WTC11 (cell line): ENCODE results near the gene TNXB. TPM values are rescaled to one million over a fixed set of nuclear protein-coding genes. Genes with fewer than 3 reads are reported as not detected.

Source experiments
- ATAC-seq: fragments of 200-7000 bp; cut with Tn5 transposase; 2 replicates; pipeline ENCODE4 v1.10.0; 2021; ENCODE audit warnings: mild to moderate bottlenecking, moderate library complexity
- CTCF ChIA-PET: fragments of 300-600 bp; sonication (Branson Sonifier 250); formaldehyde crosslinking; loops from one replicate; lab custom pipeline; 2021; ENCODE audit warnings: antibody characterized with exemption; lab: Charles Lee
- POLR2A ChIA-PET: fragments of 350-600 bp; sonication (Branson Sonifier 250); formaldehyde crosslinking; loops from one replicate; lab custom pipeline; 2021; ENCODE audit warnings: antibody characterized with exemption; lab: Charles Lee
- DNase-seq: peaks from one replicate; pipeline ENCODE4 v3.0.0; 2021; ENCODE audit warnings: low spot score
- H3K27ac Mint-ChIP-seq: 2 replicates; pipeline ENCODE4 v1.8.0; 2021; ENCODE audit warnings: mixed read lengths
- H3K27me3 Mint-ChIP-seq: 2 replicates; pipeline ENCODE4 v1.8.0; 2021; ENCODE audit warnings: low read depth, mild to moderate bottlenecking, moderate library complexity, mixed read lengths
- H3K36me3 Mint-ChIP-seq: 2 replicates; pipeline ENCODE4 v1.8.0; 2021; ENCODE audit warnings: mixed read lengths
- H3K4me1 Mint-ChIP-seq: 2 replicates; pipeline ENCODE4 v1.8.0; 2022; ENCODE audit warnings: mixed read lengths
- H3K4me3 Mint-ChIP-seq: 2 replicates; pipeline ENCODE4 v1.8.0; 2021; ENCODE audit warnings: mild to moderate bottlenecking, moderate library complexity, mixed read lengths
- H3K9me3 Mint-ChIP-seq: 2 replicates; pipeline ENCODE4 v1.8.0; 2021; ENCODE audit warnings: mixed read lengths
- CREB1 ChIP-seq: sonication (generic); formaldehyde crosslinking; IDR thresholded peaks from 2 replicates; pipeline ENCODE4 v1.8.0; 2023; ENCODE audit warnings: mild to moderate bottlenecking, missing genetic modification reagents
- ELF4 ChIP-seq: sonication (generic); formaldehyde crosslinking; IDR thresholded peaks from 2 replicates; pipeline ENCODE4 v1.8.1; 2022; ENCODE audit warnings: low read depth, mild to moderate bottlenecking, moderate library complexity, missing genetic modification reagents
- ESRRA ChIP-seq: sonication (generic); formaldehyde crosslinking; IDR thresholded peaks from 2 replicates; pipeline ENCODE4 v1.8.1; 2022; ENCODE audit warnings: mild to moderate bottlenecking, missing genetic modification reagents, borderline replicate concordance
- FOXK1 ChIP-seq: sonication (generic); formaldehyde crosslinking; IDR thresholded peaks from 2 replicates; pipeline ENCODE4 v1.8.0; 2022; ENCODE audit warnings: mild to moderate bottlenecking, moderate library complexity, missing genetic modification reagents
- FOXP4 ChIP-seq: sonication (generic); formaldehyde crosslinking; IDR thresholded peaks from 2 replicates; pipeline ENCODE4 v1.8.0; 2022; ENCODE audit warnings: mild to moderate bottlenecking, missing genetic modification reagents
- GABPB1 ChIP-seq: sonication (generic); formaldehyde crosslinking; IDR thresholded peaks from 2 replicates; pipeline ENCODE4 v1.8.1; 2023; ENCODE audit warnings: mild to moderate bottlenecking, missing genetic modification reagents
- GTF2I ChIP-seq: fragments of 250-450 bp; sonication (Bioruptor Pico); conservative IDR thresholded peaks from 2 replicates; pipeline ENCODE4 v1.4.0; 2021; ENCODE audit warnings: mild to moderate bottlenecking
- NFE2L1 ChIP-seq: sonication (generic); formaldehyde crosslinking; IDR thresholded peaks from 2 replicates; pipeline ENCODE4 v1.8.1; 2023; ENCODE audit warnings: missing genetic modification reagents
- OVOL2 ChIP-seq: fragments of 250-450 bp; sonication (Bioruptor Pico); IDR thresholded peaks from 2 replicates; pipeline ENCODE4 v1.9.0; 2021; ENCODE audit warnings: mild to moderate bottlenecking, borderline replicate concordance
- RELA ChIP-seq: sonication (generic); formaldehyde crosslinking; IDR thresholded peaks from 2 replicates; pipeline ENCODE4 v1.8.1; 2022; ENCODE audit warnings: missing genetic modification reagents, mild to moderate bottlenecking, borderline replicate concordance
- TEAD4 ChIP-seq: sonication (generic); formaldehyde crosslinking; IDR thresholded peaks from 2 replicates; pipeline ENCODE4 v1.8.0; 2022; ENCODE audit warnings: mild to moderate bottlenecking, missing genetic modification reagents
- ZNF219 ChIP-seq: sonication (generic); formaldehyde crosslinking; IDR thresholded peaks from 2 replicates; pipeline ENCODE4 v1.8.0; 2023; ENCODE audit warnings: missing genetic modification reagents, mild to moderate bottlenecking, borderline replicate concordance
- ZNF317 ChIP-seq: sonication (generic); formaldehyde crosslinking; IDR thresholded peaks from 2 replicates; pipeline ENCODE4 v1.8.1; 2023; ENCODE audit warnings: low read depth, mild to moderate bottlenecking, moderate library complexity, missing genetic modification reagents, borderline replicate concordance
- ZNF396 ChIP-seq: fragments of 250-450 bp; sonication (Bioruptor Pico); IDR thresholded peaks from 2 replicates; pipeline ENCODE4 v1.8.0; 2021; ENCODE audit warnings: mild to moderate bottlenecking, moderate library complexity, borderline replicate concordance
- total RNA-seq: library from RNA; stranded (reverse); gene quantifications from 3 replicates; pipeline ENCODE4 v1.2.3, GENCODE V29; 2021
- TF ChIP-seq, protein P1 (sequence below): fragments of 250-450 bp; sonication (Bioruptor Pico); IDR thresholded peaks from 2 replicates; pipeline ENCODE4 v1.9.0; 2021; ENCODE audit warnings: mild to moderate bottlenecking
- TF ChIP-seq, protein P2 (sequence below): sonication (generic); formaldehyde crosslinking; IDR thresholded peaks from 2 replicates; pipeline ENCODE4 v1.8.1; 2022; ENCODE audit warnings: mild to moderate bottlenecking, moderate library complexity, missing genetic modification reagents
- TF ChIP-seq, protein P3 (sequence below): sonication (generic); formaldehyde crosslinking; IDR thresholded peaks from 2 replicates; pipeline ENCODE4 v1.8.1; 2023; ENCODE audit warnings: mild to moderate bottlenecking, missing genetic modification reagents, borderline replicate concordance
- TF ChIP-seq, protein P4 (sequence below): sonication (generic); formaldehyde crosslinking; IDR thresholded peaks from 2 replicates; pipeline ENCODE4 v1.8.1; 2022; ENCODE audit warnings: mild to moderate bottlenecking, missing genetic modification reagents, moderate library complexity, borderline replicate concordance
- TF ChIP-seq, protein P5 (sequence below): sonication (generic); formaldehyde crosslinking; conservative IDR thresholded peaks from 2 replicates; pipeline ENCODE4 v1.8.1; 2022; ENCODE audit warnings: mild to moderate bottlenecking, missing genetic modification reagents
- TF ChIP-seq, protein P6 (sequence below): sonication (generic); formaldehyde crosslinking; IDR thresholded peaks from 2 replicates; pipeline ENCODE4 v1.8.1; 2023; ENCODE audit warnings: mild to moderate bottlenecking, missing genetic modification reagents, moderate library complexity
- TF ChIP-seq, protein P7 (sequence below): sonication (generic); formaldehyde crosslinking; IDR thresholded peaks from 2 replicates; pipeline ENCODE4 v1.8.1; 2022; ENCODE audit warnings: low read depth, missing genetic modification reagents, borderline replicate concordance

TNXB gene
- total RNA-seq, 1 experiment from 2014 or later: 6.4 TPM

GRCh38 chr6:32086661-32087573 lies 22.2 kb downstream of the TNXB start:
- H3K9me3 Mint-ChIP-seq: no peaks in the 10 kb centered on the region
- POLR2A ChIA-PET: interaction anchor here (0.6 kb wide), 1 partner anchor 44 kb away, joined by 9 read pairs; no protein-coding TSS in a partner anchor
- H3K27me3 Mint-ChIP-seq: peaks cover 13% of the 10 kb centered on the region
- H3K36me3 Mint-ChIP-seq: no peaks in the 10 kb centered on the region
- H3K4me1 Mint-ChIP-seq: peaks cover 16% of the 10 kb centered on the region
- H3K4me3 Mint-ChIP-seq: peak overlapping the region; percentile 55
- CTCF ChIA-PET: interaction anchor here (0.5 to 3.3 kb wide), 18 partner anchors 10 to 991 kb away, joined by 3 to 38 read pairs (median 6); partner anchors contain the start of gene ATF6B
- no peak for DNase-seq
- no peak overlapping the region for H3K27ac Mint-ChIP-seq
- peak; percentile 45 for ATAC-seq
- TF ChIP-seq ESRRA: peak; percentile 88
- TF ChIP-seq GABPB1: no peak
- TF ChIP-seq NFE2L1 (CRISPR knock-in tag): 0 out of 2 replicates have a peak, but pooled peaks have one; percentile 13
- TF ChIP-seq, protein P1, sequence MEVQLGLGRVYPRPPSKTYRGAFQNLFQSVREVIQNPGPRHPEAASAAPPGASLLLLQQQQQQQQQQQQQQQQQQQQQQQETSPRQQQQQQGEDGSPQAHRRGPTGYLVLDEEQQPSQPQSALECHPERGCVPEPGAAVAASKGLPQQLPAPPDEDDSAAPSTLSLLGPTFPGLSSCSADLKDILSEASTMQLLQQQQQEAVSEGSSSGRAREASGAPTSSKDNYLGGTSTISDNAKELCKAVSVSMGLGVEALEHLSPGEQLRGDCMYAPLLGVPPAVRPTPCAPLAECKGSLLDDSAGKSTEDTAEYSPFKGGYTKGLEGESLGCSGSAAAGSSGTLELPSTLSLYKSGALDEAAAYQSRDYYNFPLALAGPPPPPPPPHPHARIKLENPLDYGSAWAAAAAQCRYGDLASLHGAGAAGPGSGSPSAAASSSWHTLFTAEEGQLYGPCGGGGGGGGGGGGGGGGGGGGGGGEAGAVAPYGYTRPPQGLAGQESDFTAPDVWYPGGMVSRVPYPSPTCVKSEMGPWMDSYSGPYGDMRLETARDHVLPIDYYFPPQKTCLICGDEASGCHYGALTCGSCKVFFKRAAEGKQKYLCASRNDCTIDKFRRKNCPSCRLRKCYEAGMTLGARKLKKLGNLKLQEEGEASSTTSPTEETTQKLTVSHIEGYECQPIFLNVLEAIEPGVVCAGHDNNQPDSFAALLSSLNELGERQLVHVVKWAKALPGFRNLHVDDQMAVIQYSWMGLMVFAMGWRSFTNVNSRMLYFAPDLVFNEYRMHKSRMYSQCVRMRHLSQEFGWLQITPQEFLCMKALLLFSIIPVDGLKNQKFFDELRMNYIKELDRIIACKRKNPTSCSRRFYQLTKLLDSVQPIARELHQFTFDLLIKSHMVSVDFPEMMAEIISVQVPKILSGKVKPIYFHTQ (CRISPR knock-in tag): no peak
- TF ChIP-seq, protein P2, sequence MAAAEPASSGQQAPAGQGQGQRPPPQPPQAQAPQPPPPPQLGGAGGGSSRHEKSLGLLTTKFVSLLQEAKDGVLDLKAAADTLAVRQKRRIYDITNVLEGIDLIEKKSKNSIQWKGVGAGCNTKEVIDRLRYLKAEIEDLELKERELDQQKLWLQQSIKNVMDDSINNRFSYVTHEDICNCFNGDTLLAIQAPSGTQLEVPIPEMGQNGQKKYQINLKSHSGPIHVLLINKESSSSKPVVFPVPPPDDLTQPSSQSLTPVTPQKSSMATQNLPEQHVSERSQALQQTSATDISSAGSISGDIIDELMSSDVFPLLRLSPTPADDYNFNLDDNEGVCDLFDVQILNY (CRISPR knock-in tag): peak; percentile 39; the same call in 1 of the 2 replicates
- peak; percentile 84 for TF ChIP-seq ELF4 (CRISPR knock-in tag)
- peak; percentile 67; the same call in 1 of the 2 replicates for TF ChIP-seq TEAD4 (CRISPR knock-in tag)
- TF ChIP-seq ZNF317 (CRISPR knock-in tag): 0 out of 2 replicates have a peak, but pooled peaks have one; percentile 27
- TF ChIP-seq, protein P3, sequence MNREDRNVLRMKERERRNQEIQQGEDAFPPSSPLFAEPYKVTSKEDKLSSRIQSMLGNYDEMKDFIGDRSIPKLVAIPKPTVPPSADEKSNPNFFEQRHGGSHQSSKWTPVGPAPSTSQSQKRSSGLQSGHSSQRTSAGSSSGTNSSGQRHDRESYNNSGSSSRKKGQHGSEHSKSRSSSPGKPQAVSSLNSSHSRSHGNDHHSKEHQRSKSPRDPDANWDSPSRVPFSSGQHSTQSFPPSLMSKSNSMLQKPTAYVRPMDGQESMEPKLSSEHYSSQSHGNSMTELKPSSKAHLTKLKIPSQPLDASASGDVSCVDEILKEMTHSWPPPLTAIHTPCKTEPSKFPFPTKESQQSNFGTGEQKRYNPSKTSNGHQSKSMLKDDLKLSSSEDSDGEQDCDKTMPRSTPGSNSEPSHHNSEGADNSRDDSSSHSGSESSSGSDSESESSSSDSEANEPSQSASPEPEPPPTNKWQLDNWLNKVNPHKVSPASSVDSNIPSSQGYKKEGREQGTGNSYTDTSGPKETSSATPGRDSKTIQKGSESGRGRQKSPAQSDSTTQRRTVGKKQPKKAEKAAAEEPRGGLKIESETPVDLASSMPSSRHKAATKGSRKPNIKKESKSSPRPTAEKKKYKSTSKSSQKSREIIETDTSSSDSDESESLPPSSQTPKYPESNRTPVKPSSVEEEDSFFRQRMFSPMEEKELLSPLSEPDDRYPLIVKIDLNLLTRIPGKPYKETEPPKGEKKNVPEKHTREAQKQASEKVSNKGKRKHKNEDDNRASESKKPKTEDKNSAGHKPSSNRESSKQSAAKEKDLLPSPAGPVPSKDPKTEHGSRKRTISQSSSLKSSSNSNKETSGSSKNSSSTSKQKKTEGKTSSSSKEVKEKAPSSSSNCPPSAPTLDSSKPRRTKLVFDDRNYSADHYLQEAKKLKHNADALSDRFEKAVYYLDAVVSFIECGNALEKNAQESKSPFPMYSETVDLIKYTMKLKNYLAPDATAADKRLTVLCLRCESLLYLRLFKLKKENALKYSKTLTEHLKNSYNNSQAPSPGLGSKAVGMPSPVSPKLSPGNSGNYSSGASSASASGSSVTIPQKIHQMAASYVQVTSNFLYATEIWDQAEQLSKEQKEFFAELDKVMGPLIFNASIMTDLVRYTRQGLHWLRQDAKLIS (CRISPR knock-in tag): no peak
- TF ChIP-seq FOXK1 (CRISPR knock-in tag): peak; percentile 53
- TF ChIP-seq CREB1 (CRISPR knock-in tag): peak; percentile 42; the same call in 1 of the 2 replicates
- TF ChIP-seq ZNF219 (CRISPR knock-in tag): no peak
- TF ChIP-seq, protein P4, sequence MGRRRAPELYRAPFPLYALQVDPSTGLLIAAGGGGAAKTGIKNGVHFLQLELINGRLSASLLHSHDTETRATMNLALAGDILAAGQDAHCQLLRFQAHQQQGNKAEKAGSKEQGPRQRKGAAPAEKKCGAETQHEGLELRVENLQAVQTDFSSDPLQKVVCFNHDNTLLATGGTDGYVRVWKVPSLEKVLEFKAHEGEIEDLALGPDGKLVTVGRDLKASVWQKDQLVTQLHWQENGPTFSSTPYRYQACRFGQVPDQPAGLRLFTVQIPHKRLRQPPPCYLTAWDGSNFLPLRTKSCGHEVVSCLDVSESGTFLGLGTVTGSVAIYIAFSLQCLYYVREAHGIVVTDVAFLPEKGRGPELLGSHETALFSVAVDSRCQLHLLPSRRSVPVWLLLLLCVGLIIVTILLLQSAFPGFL (CRISPR knock-in tag): 0 out of 2 replicates have a peak, but pooled peaks have one; percentile 47
- TF ChIP-seq ZNF396: no peak
- TF ChIP-seq, protein P5, sequence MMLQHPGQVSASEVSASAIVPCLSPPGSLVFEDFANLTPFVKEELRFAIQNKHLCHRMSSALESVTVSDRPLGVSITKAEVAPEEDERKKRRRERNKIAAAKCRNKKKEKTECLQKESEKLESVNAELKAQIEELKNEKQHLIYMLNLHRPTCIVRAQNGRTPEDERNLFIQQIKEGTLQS (CRISPR knock-in tag): peak; percentile 65; the same call in 1 of the 2 replicates
- TF ChIP-seq, protein P6, sequence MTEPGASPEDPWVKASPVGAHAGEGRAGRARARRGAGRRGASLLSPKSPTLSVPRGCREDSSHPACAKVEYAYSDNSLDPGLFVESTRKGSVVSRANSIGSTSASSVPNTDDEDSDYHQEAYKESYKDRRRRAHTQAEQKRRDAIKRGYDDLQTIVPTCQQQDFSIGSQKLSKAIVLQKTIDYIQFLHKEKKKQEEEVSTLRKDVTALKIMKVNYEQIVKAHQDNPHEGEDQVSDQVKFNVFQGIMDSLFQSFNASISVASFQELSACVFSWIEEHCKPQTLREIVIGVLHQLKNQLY (CRISPR knock-in tag): no peak
- TF ChIP-seq, protein P7, sequence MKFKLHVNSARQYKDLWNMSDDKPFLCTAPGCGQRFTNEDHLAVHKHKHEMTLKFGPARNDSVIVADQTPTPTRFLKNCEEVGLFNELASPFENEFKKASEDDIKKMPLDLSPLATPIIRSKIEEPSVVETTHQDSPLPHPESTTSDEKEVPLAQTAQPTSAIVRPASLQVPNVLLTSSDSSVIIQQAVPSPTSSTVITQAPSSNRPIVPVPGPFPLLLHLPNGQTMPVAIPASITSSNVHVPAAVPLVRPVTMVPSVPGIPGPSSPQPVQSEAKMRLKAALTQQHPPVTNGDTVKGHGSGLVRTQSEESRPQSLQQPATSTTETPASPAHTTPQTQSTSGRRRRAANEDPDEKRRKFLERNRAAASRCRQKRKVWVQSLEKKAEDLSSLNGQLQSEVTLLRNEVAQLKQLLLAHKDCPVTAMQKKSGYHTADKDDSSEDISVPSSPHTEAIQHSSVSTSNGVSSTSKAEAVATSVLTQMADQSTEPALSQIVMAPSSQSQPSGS (CRISPR knock-in tag): peak; percentile 47; the same call in 1 of the 2 replicates
- TF ChIP-seq OVOL2: no peak
- no peak for TF ChIP-seq GTF2I (CRISPR knock-in tag)
- TF ChIP-seq RELA (CRISPR knock-in tag): peak; percentile 79; the same call in 1 of the 2 replicates
- peak; percentile 92 for TF ChIP-seq FOXP4 (CRISPR knock-in tag)
